Cardiac muscle cell (in vitro differentiated cells and primary cell): ENCODE results near the gene PPP2R3B. TPM values are rescaled to one million over a fixed set of nuclear protein-coding genes. Genes with fewer than 3 reads are reported as not detected.
A peak's percentile ranks its signal among the peaks of the same experiment; 100 is the strongest.

Experiments used
- DNase-seq, 2 donors: peaks; one replicate each; pipeline versions ENCODE4 v3.0.0 to v3.0.0-alpha.2; 2010 to 2017; ENCODE audit warnings: low read depth in 1 of 2, low spot score in 1 of 2
- H3K27ac ChIP-seq: fragments of 200-600 bp; sonication (generic); 2 replicates; pipeline ENCODE4 v1.5.1; 2016
- H3K27me3 ChIP-seq: fragments of 200-600 bp; sonication (generic); 2 replicates; pipeline ENCODE4 v1.6.0; 2016; ENCODE audit warnings: control low read depth
- H3K36me3 ChIP-seq: fragments of 200-600 bp; sonication (generic); 2 replicates; pipeline ENCODE4 v1.5.1; 2016; ENCODE audit warnings: control low read depth
- H3K4me1 ChIP-seq: fragments of 200-600 bp; sonication (generic); 2 replicates; pipeline ENCODE4 v1.8.1; 2017; ENCODE audit warnings: low read depth, mild to moderate bottlenecking, mixed run types
- H3K4me3 ChIP-seq: fragments of 200-600 bp; sonication (generic); 2 replicates; pipeline ENCODE4 v1.5.1; 2016; ENCODE audit warnings: mild to moderate bottlenecking
- H3K9me3 ChIP-seq: fragments of 200-600 bp; sonication (generic); 2 replicates; pipeline ENCODE4 v1.5.1; 2017; ENCODE audit warnings: low read depth, mild to moderate bottlenecking, control low read depth
- CTCF ChIP-seq: IDR thresholded peaks from 2 replicates; pipeline ENCODE4 v1.5.1; 2012; ENCODE audit warnings: low read depth, mild to moderate bottlenecking, low read length
- polyA plus RNA-seq: library from polyadenylated mRNA; unstranded; fragments of >200 nt; fragmentation: Nextera tagmentation; extraction: Ambion mirVana; gene quantifications from 2 replicates; pipeline ENCODE4 v1.2.1, GENCODE V29; 2016
- total RNA-seq: library from RNA; depleted of rRNA; stranded (reverse); fragments of >200 nt; gene quantifications from 2 replicates; pipeline ENCODE4 v1.2.3, GENCODE V29; 2016

Gene PPP2R3B
- total and polyA plus RNA-seq, 2 experiments from 2014 or later: 142 to 155 TPM

GRCh38 chrX:350534-351323 is 36.0 kb downstream of the PPP2R3B start:
- H3K27ac ChIP-seq: no peak overlapping the region
- peaks cover 9% of the 10 kb centered on the region for H3K4me1 ChIP-seq
- H3K9me3 ChIP-seq: no peaks in the 10 kb centered on the region
- no peaks in the 10 kb centered on the region for H3K27me3 ChIP-seq
- H3K36me3 ChIP-seq: peaks cover 5% of the 10 kb centered on the region
- no peak overlapping the region for H3K4me3 ChIP-seq
- TF ChIP-seq CTCF: no peak
- DNase-seq: no peak

GRCh38 chrX:350148-350533 is 36.6 kb downstream of the PPP2R3B start:
- TF ChIP-seq CTCF: no peak
- Histone ChIP-seq H3K4me1 (peaks cover 9% of the 10 kb centered on the region), H3K27ac (no peak overlapping the region), H3K4me3 (no peak overlapping the region), H3K36me3 (peaks cover 5% of the 10 kb centered on the region), H3K27me3 (no peaks in the 10 kb centered on the region), H3K9me3 (no peaks in the 10 kb centered on the region)
- DNase-seq: no peak

GRCh38 chrX:349702-350101 is 37.0 kb downstream of the PPP2R3B start:
- no peak for DNase-seq
- TF ChIP-seq CTCF: no peak
- Histone ChIP-seq H3K9me3 (no peaks in the 10 kb centered on the region), H3K4me1 (peaks cover 9% of the 10 kb centered on the region), H3K27ac (peak overlapping the region; percentile 75), H3K36me3 (peaks cover 9% of the 10 kb centered on the region), H3K27me3 (no peaks in the 10 kb centered on the region), H3K4me3 (no peak overlapping the region)

GRCh38 chrX:349196-349595 is 37.5 kb downstream of the PPP2R3B start:
- peak overlapping the region; percentile 75 for H3K27ac ChIP-seq

GRCh38 chrX:348461-349117 is 38.1 kb downstream of the PPP2R3B start:
- H3K4me3 ChIP-seq: no peak overlapping the region
- H3K9me3 ChIP-seq: no peaks in the 10 kb centered on the region
- H3K27me3 ChIP-seq: no peaks in the 10 kb centered on the region
- peak in 1 of 2 donors; percentile 27 for DNase-seq
- peak overlapping the region; percentile 75 for H3K27ac ChIP-seq
- TF ChIP-seq CTCF: no peak
- peaks cover 9% of the 10 kb centered on the region for H3K4me1 ChIP-seq
- peaks cover 9% of the 10 kb centered on the region for H3K36me3 ChIP-seq

More at GRCh38 chrX:349196-349595, 37.5 kb downstream of the PPP2R3B start:
- Histone ChIP-seq H3K4me3 (no peak overlapping the region), H3K36me3 (peaks cover 9% of the 10 kb centered on the region), H3K27me3 (no peaks in the 10 kb centered on the region), H3K4me1 (peaks cover 9% of the 10 kb centered on the region), H3K9me3 (no peaks in the 10 kb centered on the region)
- DNase-seq: peak; percentile 13 to 60
- TF ChIP-seq CTCF: no peak
